BLaER1 (cell line): ENCODE measurements around the gene PIGW.

ENCODE experiments used
- H3K27ac ChIP-seq: shearing (Covaris generic); formaldehyde crosslinking; 2 replicates; pipeline ENCODE4 v1.8.1; 2022
- H3K27me3 ChIP-seq: shearing (Covaris generic); formaldehyde crosslinking; 2 replicates; pipeline ENCODE4 v1.8.1; 2022
- H3K36me3 ChIP-seq: shearing (Covaris generic); formaldehyde crosslinking; 2 replicates; pipeline ENCODE4 v1.8.1; 2022
- H3K4me1 ChIP-seq: shearing (Covaris generic); formaldehyde crosslinking; 2 replicates; pipeline ENCODE4 v1.8.1; 2022
- H3K4me2 ChIP-seq: shearing (Covaris generic); formaldehyde crosslinking; 2 replicates; pipeline ENCODE4 v1.8.1; 2022
- H3K4me3 ChIP-seq: shearing (Covaris generic); formaldehyde crosslinking; 2 replicates; pipeline ENCODE4 v1.8.1; 2022
- H3K9ac ChIP-seq: shearing (Covaris generic); formaldehyde crosslinking; 2 replicates; pipeline ENCODE4 v1.8.1; 2022
- H3K9me3 ChIP-seq: shearing (Covaris generic); formaldehyde crosslinking; 2 replicates; pipeline ENCODE4 v1.8.1; 2022
- H4K20me1 ChIP-seq: shearing (Covaris generic); formaldehyde crosslinking; 2 replicates; pipeline ENCODE4 v1.8.1; 2022
- Cebpa-rat ChIP-seq: shearing (Covaris generic); IDR thresholded peaks from 2 replicates; pipeline ENCODE4 v1.8.1; 2022

The PIGW gene, protein sequence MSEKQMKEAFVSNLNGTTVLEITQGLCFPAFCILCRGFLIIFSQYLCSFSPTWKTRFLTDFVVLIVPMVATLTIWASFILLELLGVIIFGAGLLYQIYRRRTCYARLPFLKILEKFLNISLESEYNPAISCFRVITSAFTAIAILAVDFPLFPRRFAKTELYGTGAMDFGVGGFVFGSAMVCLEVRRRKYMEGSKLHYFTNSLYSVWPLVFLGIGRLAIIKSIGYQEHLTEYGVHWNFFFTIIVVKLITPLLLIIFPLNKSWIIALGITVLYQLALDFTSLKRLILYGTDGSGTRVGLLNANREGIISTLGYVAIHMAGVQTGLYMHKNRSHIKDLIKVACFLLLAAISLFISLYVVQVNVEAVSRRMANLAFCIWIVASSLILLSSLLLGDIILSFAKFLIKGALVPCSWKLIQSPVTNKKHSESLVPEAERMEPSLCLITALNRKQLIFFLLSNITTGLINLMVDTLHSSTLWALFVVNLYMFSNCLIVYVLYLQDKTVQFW

GRCh38 chr17:36534840-36535668 lies at the start of gene PIGW, which contains the start of gene MYO19:
Gene PIGW (plus strand): TSS chr17:36534987. CDS start chr17:36537102, 2,115 bp downstream.
Gene MYO19 (minus strand): TSS chr17:36534868. CDS start chr17:36532538, 2,330 bp downstream.
- TF ChIP-seq Cebpa-rat: no peak
- Histone ChIP-seq H3K9ac (peak within 1 kb of the TSS; percentile 97), H3K27ac (peak within 1 kb of the TSS; percentile 98), H3K4me2 (peak within 1 kb of the TSS; percentile 92), H4K20me1 (no peaks in the 10 kb centered on the region), H3K9me3 (no peaks in the 10 kb centered on the region), H3K36me3 (peaks cover 53% of the 10 kb centered on the region), H3K4me3 (peak within 1 kb of the TSS; percentile 84), H3K27me3 (no peaks in the 10 kb centered on the region), H3K4me1 (peaks cover 25% of the 10 kb centered on the region)

DNA sequence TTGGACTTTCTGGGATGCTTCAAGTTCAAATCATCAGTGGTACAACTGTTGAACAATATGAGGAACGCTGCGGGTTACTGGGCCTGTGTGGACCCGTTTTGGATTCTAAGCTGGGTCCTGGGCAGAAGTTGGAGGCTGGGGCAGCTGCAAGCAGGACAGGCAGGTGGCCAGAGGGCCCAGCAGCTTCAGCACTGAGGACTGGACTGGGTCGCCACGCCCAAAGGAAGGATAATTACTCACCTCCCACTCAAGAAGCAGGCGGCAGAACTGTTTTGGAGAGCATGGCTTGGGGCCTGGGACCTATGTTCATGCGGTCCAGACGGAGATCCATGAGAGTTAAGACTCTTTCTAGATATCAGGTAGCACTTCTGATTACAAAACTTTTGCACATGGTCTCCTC lies 49.8 kb upstream of the PIGW start:
- no peak for TF ChIP-seq Cebpa-rat
- no peak overlapping the region for H3K27ac ChIP-seq
- no peaks in the 10 kb centered on the region for H3K27me3 ChIP-seq
- peak overlapping the region; percentile 91 for H3K4me2 ChIP-seq
- H3K4me3 ChIP-seq: no peak overlapping the region
- no peak overlapping the region for H3K9ac ChIP-seq
- peaks cover 18% of the 10 kb centered on the region for H3K36me3 ChIP-seq
- H3K4me1 ChIP-seq: peaks cover 34% of the 10 kb centered on the region
- peaks cover 29% of the 10 kb centered on the region for H4K20me1 ChIP-seq
- H3K9me3 ChIP-seq: no peaks in the 10 kb centered on the region

GRCh38 chr17:36485805-36486203 lies 49.0 kb upstream of the PIGW start:
- H4K20me1 ChIP-seq: peaks cover 37% of the 10 kb centered on the region
- H3K4me3 ChIP-seq: peak overlapping the region; percentile 89
- H3K9me3 ChIP-seq: no peaks in the 10 kb centered on the region
- TF ChIP-seq Cebpa-rat: no peak
- H3K4me2 ChIP-seq: peak overlapping the region; percentile 91
- peaks cover 34% of the 10 kb centered on the region for H3K4me1 ChIP-seq
- peaks cover 24% of the 10 kb centered on the region for H3K36me3 ChIP-seq
- no peaks in the 10 kb centered on the region for H3K27me3 ChIP-seq
- peak overlapping the region; percentile 79 for H3K27ac ChIP-seq
- H3K9ac ChIP-seq: peak overlapping the region; percentile 88

- Histone ChIP-seq H3K9ac (peak within 1 kb of the TSS; percentile 88), H3K27ac (peak within 1 kb of the TSS; percentile 79), H4K20me1 (peaks cover 44% of the 10 kb centered on the region), H3K9me3 (no peaks in the 10 kb centered on the region), H3K4me2 (peak within 1 kb of the TSS; percentile 91), H3K36me3 (peaks cover 31% of the 10 kb centered on the region), H3K4me3 (peak within 1 kb of the TSS; percentile 89), H3K27me3 (no peaks in the 10 kb centered on the region), H3K4me1 (peaks cover 34% of the 10 kb centered on the region)
- no peak for TF ChIP-seq Cebpa-rat
Observed at GRCh38 chr17:36486204-36487194, 48.3 kb upstream of the PIGW start, which contains the start of gene ZNHIT3. Gene ZNHIT3 (plus strand): TSS chr17:36486681. CDS start chr17:36486700, 19 bp downstream.

DNA sequence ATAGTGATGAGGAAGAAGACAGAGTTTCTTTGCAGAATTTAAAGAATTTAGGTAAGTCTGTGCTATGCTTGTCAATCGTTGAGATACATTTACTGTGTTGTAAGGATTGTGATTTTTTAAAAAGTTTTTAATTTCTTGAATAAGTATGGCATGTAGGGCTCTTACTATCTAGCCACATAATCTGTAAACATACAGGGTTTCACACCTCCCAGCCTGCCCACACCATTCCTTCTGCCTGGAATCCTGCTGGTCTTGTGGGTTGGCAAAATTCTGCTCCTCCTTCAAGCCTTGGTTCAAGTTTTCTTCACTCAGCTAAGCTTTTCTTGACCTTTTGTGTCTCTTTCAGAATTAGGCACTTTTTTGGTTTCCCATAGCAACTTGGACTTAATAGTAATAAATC lies 40.8 kb upstream of the PIGW start:
- peaks cover 98% of the 10 kb centered on the region for H3K36me3 ChIP-seq
- H3K4me2 ChIP-seq: no peak overlapping the region
- no peaks in the 10 kb centered on the region for H3K4me1 ChIP-seq
- no peaks in the 10 kb centered on the region for H3K27me3 ChIP-seq
- H3K4me3 ChIP-seq: no peak overlapping the region
- no peaks in the 10 kb centered on the region for H3K9me3 ChIP-seq
- no peak overlapping the region for H3K9ac ChIP-seq
- no peak for TF ChIP-seq Cebpa-rat
- no peak overlapping the region for H3K27ac ChIP-seq
- peaks cover 90% of the 10 kb centered on the region for H4K20me1 ChIP-seq

- peaks cover 83% of the 10 kb centered on the region for H4K20me1 ChIP-seq
- no peak overlapping the region for H3K4me2 ChIP-seq
- H3K36me3 ChIP-seq: peaks cover 98% of the 10 kb centered on the region
- no peak overlapping the region for H3K27ac ChIP-seq
- no peaks in the 10 kb centered on the region for H3K9me3 ChIP-seq
- H3K4me3 ChIP-seq: no peak overlapping the region
- H3K4me1 ChIP-seq: no peaks in the 10 kb centered on the region
- H3K27me3 ChIP-seq: no peaks in the 10 kb centered on the region
- TF ChIP-seq Cebpa-rat: no peak
- no peak overlapping the region for H3K9ac ChIP-seq
Observed at GRCh38 chr17:36494674-36495073, 40.1 kb upstream of the PIGW start.

DNA sequence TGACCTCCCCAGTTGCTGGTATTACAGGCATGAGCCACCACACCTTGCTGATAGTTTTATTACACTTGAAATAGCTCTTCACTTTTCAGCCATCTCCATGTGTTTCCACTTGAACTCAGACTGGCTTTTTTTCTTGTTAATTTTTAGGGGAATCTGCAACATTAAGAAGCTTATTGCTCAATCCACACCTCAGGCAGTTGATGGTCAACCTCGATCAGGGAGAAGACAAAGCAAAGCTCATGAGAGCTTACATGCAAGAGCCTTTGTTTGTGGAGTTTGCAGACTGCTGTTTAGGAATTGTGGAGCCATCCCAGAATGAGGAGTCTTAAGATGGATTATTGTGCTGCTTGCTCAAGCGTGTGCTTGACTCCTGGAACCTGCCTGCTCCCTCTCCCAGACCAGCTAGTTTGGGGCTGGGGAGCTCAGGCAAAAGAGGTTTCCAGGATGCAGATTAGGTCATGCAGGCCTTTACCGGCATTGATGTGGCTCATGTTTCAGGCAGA lies 39.7 kb upstream of the PIGW start:
- H4K20me1 ChIP-seq: peaks cover 78% of the 10 kb centered on the region
- H3K4me1 ChIP-seq: no peaks in the 10 kb centered on the region
- no peak overlapping the region for H3K4me2 ChIP-seq
- H3K36me3 ChIP-seq: peaks cover 98% of the 10 kb centered on the region
- no peaks in the 10 kb centered on the region for H3K9me3 ChIP-seq
- no peak overlapping the region for H3K27ac ChIP-seq
- no peaks in the 10 kb centered on the region for H3K27me3 ChIP-seq
- H3K9ac ChIP-seq: no peak overlapping the region
- H3K4me3 ChIP-seq: no peak overlapping the region
- no peak for TF ChIP-seq Cebpa-rat

DNA sequence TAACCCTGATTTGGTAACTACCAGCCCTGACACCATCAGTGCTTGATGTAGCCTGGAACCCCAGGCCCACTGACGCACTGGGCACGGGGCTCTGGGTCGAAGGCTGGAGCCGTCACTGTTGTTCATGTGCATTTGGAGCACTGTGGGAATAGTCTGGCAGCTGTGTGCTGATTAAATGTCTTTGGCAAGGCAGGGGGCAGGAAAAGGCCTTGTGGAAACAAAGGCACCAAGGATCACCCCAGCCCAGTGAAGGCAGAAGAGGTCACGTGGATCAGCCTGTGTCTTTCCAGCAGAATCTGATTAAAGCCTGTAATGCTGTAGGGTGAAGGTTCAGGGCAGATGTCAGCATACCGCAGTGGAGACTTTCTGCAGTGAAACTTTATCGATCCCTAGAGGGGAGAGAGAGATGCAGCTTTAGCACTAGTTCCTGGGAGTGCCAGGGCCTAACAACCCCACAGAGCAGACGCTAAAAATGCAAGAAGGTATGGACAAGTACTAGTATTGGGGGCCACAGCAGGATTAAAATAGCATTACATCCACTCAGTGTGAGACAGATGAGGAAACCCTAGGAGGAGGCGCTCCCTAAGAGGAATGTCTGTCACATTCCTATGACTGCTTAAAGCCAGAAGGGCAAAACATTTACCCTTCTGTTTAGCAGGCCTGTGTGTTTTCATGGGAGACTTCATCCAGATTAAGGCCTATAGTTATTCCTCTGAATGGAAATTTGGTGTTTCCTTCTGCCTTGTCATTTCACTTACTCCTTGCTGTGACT lies 38.6 kb upstream of the PIGW start:
- Histone ChIP-seq H3K9me3 (no peaks in the 10 kb centered on the region), H3K4me3 (no peak overlapping the region), H3K9ac (no peak overlapping the region), H3K27ac (no peak overlapping the region), H3K27me3 (no peaks in the 10 kb centered on the region), H4K20me1 (peaks cover 67% of the 10 kb centered on the region), H3K36me3 (peaks cover 100% of the 10 kb centered on the region), H3K4me2 (no peak overlapping the region), H3K4me1 (no peaks in the 10 kb centered on the region)
- no peak for TF ChIP-seq Cebpa-rat
